ENCODE data around the gene ADAMTS13.

Gene ADAMTS13

DNA sequence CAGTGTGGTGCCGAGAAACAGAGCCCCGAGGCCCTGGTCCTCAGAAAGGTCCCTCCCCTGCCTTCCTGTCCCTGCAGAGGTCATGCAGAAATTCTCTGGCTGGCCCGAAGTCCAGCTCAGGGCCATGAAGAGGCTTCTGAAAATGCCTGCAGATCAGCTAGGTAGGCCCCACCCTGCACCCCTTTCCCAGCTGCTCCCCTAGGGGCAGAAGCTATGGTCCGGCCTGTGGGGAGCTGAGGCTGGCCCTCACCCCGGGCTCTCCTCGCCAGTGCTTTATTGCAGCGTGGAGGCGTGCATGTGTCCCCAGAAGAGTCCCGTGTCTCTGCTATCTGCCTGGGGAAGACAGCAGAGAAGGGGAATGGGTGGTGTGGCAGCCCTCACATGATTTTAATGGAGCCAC, 24.3 kb upstream of the ADAMTS13 start:
- TF ChIP-seq CTCF (IDR thresholded peaks at IDR 0.05), result no peak

- no peak for TF ChIP-seq CTCF (IDR thresholded peaks at IDR 0.05)
Observed at GRCh38 chr9:133400292-133400691, 21.9 kb upstream of the ADAMTS13 start.

DNA sequence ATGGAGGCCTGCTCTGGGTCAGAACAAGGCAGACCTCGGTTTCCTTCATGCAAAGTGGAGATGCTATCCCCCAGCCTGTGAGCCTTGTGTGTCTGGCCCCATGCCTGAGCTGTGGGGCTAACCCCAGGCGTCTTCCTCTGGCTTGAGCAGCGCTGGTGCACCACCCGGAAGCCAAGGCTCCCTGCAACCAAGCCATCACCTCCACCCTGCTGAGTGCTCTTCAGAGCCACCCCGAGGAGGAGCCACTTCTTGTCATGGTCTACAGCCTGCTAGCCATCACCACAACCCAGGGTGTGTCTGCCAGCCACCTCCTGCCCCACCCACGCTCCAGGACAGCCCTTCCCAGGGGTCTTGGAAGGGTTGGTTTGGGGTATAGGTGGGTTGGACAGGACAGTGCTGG, 20.6 kb upstream of the ADAMTS13 start:
- no peak for TF ChIP-seq CTCF (IDR thresholded peaks at IDR 0.05)

GRCh38 chr9:133402689-133403088, 19.5 kb upstream of the ADAMTS13 start:
- no peak for TF ChIP-seq CTCF (IDR thresholded peaks at IDR 0.05)

- TF ChIP-seq CTCF (IDR thresholded peaks at IDR 0.05), result peak; percentile 73
Observed at GRCh38 chr9:133403766-133404453, 18.3 kb upstream of the ADAMTS13 start.

DNA sequence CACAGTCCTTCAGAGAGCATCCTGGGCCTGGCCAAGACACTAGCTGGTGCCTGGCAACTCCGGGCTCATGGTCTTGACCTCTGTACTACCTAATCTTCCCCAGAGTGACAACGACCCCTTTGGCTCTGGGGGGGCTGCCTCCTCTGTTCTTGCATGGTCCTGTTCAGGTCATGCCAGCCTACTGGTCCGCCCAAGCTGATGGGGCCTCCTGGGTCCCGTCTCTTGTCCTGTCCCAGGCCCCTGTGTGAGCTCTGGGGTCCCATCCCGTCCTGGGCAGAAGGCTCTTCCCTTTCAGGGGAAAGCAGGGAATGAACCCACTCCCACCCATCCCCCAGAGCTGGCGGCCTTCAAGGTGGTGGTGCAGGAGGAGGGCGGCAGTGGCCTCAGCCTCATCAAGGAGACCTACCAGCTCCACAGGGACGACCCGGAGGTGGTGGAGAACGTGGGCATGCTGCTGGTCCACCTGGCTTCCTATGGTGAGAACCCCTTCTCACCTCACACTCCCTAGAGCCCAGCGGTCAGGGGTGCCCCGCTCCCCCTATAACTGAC, 17.6 kb upstream of the ADAMTS13 start:
- TF ChIP-seq CTCF (IDR thresholded peaks at IDR 0.05), result no peak

GRCh38 chr9:133405508-133406438, 16.4 kb upstream of the ADAMTS13 start:
- no peak for TF ChIP-seq CTCF (IDR thresholded peaks at IDR 0.05)

All from LNCAP (cell line).